Subcutaneous abdominal adipose tissue (tissue), 5 donors: ENCODE measurements around the gene HYAL3.
A peak's percentile ranks its signal among the peaks of the same experiment; 100 is the strongest.

ENCODE experiments used
- H3K27ac ChIP-seq: one replicate; pipeline ENCODE4 v1.7.0; 2013; ENCODE audit warnings: low read depth, mild to moderate bottlenecking, inconsistent platforms, low read length, moderate library complexity
- H3K27me3 ChIP-seq, 5 donors: one replicate each; pipeline ENCODE4 v1.7.0; 2013; ENCODE audit warnings: low read length in 5 of 5, inconsistent platforms in 1 of 5; ENCODE audit not compliant: control insufficient read depth in 5 of 5, insufficient read depth in 4 of 5
- H3K36me3 ChIP-seq, 5 donors: one replicate each; pipeline ENCODE4 v1.7.0; 2013; ENCODE audit warnings: low read length in 5 of 5; ENCODE audit not compliant: control insufficient read depth in 5 of 5, insufficient read depth in 5 of 5
- H3K4me1 ChIP-seq, 5 donors: one replicate each; pipeline ENCODE4 v1.7.0; 2013; ENCODE audit warnings: low read length in 5 of 5, mild to moderate bottlenecking in 3 of 5, moderate library complexity in 1 of 5; ENCODE audit not compliant: control insufficient read depth in 5 of 5, insufficient read depth in 5 of 5
- H3K4me3 ChIP-seq, 5 donors: one replicate each; pipeline ENCODE4 v1.7.0; 2013; ENCODE audit warnings: low read length in 5 of 5, low read depth in 1 of 5
- H3K9ac ChIP-seq, 5 donors: one replicate each; pipeline ENCODE4 v1.7.0; 2013; ENCODE audit warnings: low read length in 5 of 5, mild to moderate bottlenecking in 4 of 5, moderate library complexity in 3 of 5
- H3K9me3 ChIP-seq, 5 donors: one replicate each; pipeline ENCODE4 v1.7.0; 2013; ENCODE audit warnings: low read length in 5 of 5; ENCODE audit not compliant: control insufficient read depth in 5 of 5
- donor health status: healthy.
- donor health status: healthy.
- donor health status: healthy.
- donor health status: healthy.
- donor health status: healthy.

HYAL3 gene

DNA sequence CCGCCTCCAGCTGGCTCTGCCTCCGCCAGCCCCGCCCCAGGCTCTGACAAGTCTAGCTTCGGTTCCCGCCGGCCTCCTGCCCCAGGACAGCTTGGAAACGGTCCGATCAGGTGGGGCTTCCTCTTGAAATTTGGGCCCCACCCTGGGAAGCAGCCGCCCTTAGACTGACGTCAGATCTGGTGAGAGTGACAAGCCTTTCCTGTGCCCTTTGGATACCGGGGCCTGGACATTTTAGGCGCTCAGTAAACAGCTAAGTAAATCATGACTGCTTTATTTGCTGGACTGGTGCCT, 378 bp upstream of the HYAL3 start:
- peaks cover 0 to 7% (median 4%) of the 10 kb centered on the region in 5 donors for H3K36me3 ChIP-seq
- peaks cover 14 to 52% (median 41%) of the 10 kb centered on the region in 5 donors for H3K4me1 ChIP-seq
- H3K9me3 ChIP-seq = no peaks in the 10 kb centered on the region
- H3K9ac ChIP-seq = peak overlapping the region; percentile 73 to 93 (median 78)
- H3K4me3 ChIP-seq = peak overlapping the region; percentile 62 to 86 (median 72)
- no peaks in the 10 kb centered on the region for H3K27me3 ChIP-seq
- H3K27ac ChIP-seq = peak overlapping the region; percentile 94

DNA sequence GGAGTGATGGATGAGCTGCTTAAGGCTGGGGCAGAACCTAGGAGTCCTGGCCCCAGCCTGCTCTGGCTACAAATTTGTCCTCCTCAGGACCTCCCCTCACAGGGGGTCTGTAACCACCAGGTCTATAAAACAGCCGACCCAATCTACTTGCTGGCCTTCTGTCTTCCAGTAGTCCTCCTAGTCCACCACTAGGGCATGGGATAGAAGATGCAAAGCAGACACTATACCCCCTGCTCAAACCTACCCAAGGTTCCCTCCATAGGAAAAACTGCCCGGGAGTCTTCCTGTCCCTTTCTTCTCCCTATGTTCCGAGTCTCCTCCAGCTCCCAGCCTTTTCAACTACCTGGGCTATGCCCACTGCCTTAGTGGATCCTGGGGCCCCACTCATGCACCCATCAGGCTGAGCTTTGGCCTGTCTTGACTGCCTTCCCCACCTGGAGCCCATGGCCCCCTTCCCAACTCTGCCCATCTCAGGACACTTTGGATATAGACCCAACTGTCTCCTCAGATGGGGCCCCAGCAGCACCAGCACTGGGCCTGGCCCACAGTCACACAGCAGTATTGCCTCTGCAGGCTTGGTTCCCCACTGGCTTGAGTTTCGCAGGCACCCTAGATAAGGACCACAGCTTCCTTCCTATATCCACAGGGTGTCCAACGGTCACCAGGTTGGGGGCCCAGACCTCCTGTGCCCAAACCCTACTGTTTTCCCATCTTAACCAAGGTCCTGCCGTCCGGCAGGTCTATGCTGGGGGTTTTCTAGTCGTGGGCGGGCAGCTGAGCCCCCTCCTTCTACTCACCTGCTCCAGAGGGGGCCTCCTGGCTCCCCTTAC, 1.1 kb downstream of the HYAL3 start:
- H3K27ac ChIP-seq = peak overlapping the region; percentile 77
- no peaks in the 10 kb centered on the region for H3K9me3 ChIP-seq
- H3K9ac ChIP-seq = peak overlapping the region in 4 of 5 donors; percentile 66 to 87 (median 76)
- H3K27me3 ChIP-seq = no peaks in the 10 kb centered on the region
- peak overlapping the region; percentile 61 to 91 (median 88) for H3K4me3 ChIP-seq
- peaks cover 0 to 7% (median 4%) of the 10 kb centered on the region in 5 donors for H3K36me3 ChIP-seq
- H3K4me1 ChIP-seq = peaks cover 14 to 50% (median 42%) of the 10 kb centered on the region in 5 donors

DNA sequence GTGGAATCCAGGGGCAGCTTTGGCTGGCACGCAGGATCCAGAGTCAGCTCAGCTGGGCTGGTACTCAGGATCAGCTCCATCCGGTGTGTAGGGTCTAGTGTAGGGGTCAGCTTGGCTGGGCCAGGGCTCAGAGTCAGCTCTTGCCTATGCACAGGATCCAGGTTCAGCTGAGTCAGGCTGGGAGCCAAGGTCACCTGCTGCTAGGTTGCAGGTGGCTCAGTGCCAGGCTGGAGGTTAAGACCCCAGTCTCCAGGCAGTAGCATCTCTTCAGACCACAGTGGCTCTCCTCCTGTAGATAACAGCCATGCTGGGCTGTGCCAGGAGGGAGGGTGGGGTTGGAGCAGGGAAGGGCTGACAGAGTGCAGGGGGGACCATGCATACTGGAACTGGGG, 1.8 kb downstream of the HYAL3 start:
- H3K27me3 ChIP-seq = no peaks in the 10 kb centered on the region
- H3K27ac ChIP-seq = no peak overlapping the region
- H3K9ac ChIP-seq = no peak overlapping the region
- no peak overlapping the region for H3K4me3 ChIP-seq
- H3K36me3 ChIP-seq = peaks cover 0 to 7% (median 4%) of the 10 kb centered on the region in 5 donors
- H3K9me3 ChIP-seq = no peaks in the 10 kb centered on the region
- H3K4me1 ChIP-seq = peaks cover 14 to 50% (median 41%) of the 10 kb centered on the region in 5 donors

DNA sequence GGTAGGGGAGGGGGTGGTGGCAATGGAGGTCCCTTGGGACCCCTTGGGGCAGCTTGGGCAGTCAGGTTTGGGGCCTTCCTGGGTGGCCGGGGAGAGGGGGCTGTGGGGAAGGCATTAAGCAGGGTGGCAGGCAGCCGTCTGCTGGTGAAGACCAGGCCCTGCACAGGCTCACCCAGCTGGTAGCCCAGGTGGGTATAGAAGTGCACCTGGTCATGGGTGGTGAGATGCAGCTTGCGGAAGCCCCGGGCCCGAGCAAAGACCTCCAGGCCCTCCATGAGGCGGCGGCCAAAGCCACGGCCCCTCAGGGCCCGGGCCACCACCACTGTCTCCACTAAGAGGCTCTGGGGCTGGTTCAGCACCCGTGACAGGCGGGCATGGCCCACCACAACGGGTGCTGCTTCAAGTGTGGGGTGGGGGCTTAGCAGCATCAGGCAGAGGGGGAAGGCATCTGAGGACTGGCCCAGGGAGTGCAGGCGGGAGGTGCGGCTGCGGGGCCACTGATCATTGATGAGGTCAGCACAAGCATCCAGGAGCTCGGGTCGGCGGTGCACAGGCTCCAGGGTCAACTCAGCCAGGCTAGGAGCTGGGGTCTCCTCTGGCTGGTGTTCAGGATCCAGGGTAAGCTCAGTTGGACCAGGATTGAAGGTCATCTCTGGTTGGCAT, 2.4 kb downstream of the HYAL3 start:
- peaks cover 0 to 7% (median 4%) of the 10 kb centered on the region in 5 donors for H3K36me3 ChIP-seq
- H3K4me1 ChIP-seq = peaks cover 16 to 46% (median 40%) of the 10 kb centered on the region in 5 donors
- no peak overlapping the region for H3K4me3 ChIP-seq
- H3K27me3 ChIP-seq = no peaks in the 10 kb centered on the region
- H3K9ac ChIP-seq = no peak overlapping the region
- no peak overlapping the region for H3K27ac ChIP-seq
- H3K9me3 ChIP-seq = no peaks in the 10 kb centered on the region

DNA sequence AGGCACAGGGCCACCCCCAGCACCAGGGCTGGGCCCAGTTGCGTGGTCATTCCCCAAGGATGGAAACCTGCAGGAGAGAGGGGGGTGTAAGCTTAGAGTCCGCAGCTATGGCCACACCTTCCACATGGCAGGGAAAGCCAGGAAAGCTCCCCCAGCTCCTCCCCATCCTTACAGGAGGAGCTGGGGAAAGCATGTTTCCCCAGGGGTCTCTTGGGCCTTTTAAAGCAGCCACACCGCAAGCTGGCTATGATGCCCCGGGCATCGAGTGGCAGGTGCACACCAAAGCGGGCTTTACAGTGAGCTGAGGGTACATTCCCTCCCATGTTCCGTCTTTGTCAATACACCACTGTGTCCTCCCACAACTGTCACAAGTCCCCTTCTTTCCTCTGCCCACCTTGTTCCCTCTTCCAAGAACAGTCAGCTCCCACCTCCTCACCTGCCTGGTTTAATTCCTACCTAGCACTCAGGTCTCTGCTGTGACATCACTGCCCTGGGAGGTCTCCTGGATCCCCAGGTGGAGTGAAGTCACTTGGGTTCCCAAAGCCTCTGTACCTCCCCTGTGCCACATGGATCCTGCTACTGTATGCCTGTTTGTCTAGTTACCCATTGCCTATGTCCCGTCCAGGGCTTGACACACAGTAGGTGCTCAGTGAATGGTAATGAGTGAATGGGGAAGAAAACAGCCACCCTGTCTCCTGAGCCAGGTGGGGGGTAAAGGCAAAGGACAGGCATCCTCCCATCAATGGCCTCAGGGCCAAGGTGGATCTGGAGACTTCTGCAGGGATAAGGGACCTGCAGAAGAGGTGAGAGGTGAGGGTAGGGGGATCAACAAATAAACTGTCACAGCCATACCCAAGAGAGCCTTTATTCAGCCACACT, 3.4 kb downstream of the HYAL3 start:
- peaks cover 17 to 51% (median 46%) of the 10 kb centered on the region in 5 donors for H3K4me1 ChIP-seq
- no peak overlapping the region for H3K4me3 ChIP-seq
- peaks cover 0 to 7% (median 4%) of the 10 kb centered on the region in 5 donors for H3K36me3 ChIP-seq
- H3K9ac ChIP-seq = no peak overlapping the region
- H3K27me3 ChIP-seq = no peaks in the 10 kb centered on the region
- no peak overlapping the region for H3K27ac ChIP-seq
- no peaks in the 10 kb centered on the region for H3K9me3 ChIP-seq

DNA sequence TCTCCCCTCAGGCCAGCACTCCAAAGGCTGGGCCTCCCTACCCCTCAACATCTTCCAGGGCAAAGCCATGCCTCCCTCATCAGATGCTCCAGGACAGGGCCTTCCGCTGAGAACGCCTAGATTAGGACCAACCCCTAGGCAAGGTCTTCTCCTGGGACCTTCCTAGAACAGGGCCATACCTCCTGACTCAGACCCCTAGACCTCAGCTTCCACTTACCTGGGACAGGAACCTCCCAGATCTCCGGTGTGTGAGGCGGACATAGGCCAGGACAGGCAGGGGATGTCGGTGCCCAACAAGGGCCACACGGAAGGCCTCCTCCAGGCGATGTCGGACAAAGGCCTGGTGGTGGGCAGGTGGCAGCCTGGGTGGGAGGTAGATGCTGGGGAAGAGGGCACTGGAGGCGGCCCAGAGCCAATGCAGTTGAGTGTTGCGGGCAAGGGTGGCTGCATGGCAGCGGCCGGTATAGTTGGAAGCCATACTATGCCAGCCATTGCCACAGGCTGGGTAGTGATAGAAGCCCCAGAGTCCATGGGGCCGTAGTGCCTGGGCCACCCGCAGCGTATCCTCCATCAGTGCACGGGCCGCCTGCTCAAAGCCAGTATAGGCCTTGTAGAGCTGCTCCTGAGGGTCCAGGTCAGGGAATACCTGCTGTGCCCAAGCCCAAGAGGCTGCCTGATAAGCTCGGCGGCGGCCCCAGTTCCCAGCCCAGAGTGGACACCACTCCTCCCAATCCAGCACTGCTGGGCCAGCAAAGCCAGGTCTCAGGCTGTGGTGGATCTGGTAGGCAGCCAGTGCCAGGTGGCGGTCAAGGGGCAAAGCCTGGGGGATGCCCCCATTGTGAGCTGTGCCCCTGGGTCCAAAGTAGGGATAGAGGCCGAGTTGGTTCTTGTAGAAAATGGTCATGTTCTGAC, 4.5 kb downstream of the HYAL3 start:
- Histone ChIP-seq H3K4me3 (no peak overlapping the region), H3K27me3 (no peaks in the 10 kb centered on the region)

DNA sequence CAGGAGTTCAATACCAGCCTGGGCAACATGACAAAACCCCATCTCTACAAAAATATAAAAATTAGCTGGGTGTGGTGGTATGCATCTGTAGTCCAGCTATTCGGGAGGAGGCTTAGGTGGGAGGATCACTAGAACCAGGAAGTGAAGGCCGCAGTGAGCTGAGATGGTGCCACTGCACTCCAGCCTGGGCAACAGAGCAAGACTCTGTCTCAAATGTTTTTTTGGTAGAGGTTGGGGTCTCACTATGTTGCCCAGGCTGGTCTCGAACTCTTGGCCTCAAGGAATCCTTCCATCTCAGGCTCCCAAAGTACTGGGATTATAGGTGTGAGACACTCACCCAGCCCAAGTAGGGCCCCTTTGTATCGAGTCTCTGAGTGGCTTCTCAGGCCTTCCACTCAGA, 5.1 kb downstream of the HYAL3 start:
- no peak overlapping the region for H3K9ac ChIP-seq
- H3K36me3 ChIP-seq = peaks cover 0 to 22% (median 18%) of the 10 kb centered on the region in 5 donors
- H3K4me3 ChIP-seq = no peak overlapping the region
- no peaks in the 10 kb centered on the region for H3K9me3 ChIP-seq
- H3K4me1 ChIP-seq = peaks cover 6 to 43% (median 39%) of the 10 kb centered on the region in 5 donors
- H3K27me3 ChIP-seq = no peaks in the 10 kb centered on the region
- no peak overlapping the region for H3K27ac ChIP-seq

More for the DNA sequence above, 4.5 kb downstream of the HYAL3 start:
- Histone ChIP-seq H3K4me1 (peaks cover 9 to 46% (median 40%) of the 10 kb centered on the region in 5 donors), H3K36me3 (peaks cover 0 to 15% (median 12%) of the 10 kb centered on the region in 5 donors), H3K27ac (no peak overlapping the region), H3K9ac (no peak overlapping the region), H3K9me3 (no peaks in the 10 kb centered on the region)

DNA sequence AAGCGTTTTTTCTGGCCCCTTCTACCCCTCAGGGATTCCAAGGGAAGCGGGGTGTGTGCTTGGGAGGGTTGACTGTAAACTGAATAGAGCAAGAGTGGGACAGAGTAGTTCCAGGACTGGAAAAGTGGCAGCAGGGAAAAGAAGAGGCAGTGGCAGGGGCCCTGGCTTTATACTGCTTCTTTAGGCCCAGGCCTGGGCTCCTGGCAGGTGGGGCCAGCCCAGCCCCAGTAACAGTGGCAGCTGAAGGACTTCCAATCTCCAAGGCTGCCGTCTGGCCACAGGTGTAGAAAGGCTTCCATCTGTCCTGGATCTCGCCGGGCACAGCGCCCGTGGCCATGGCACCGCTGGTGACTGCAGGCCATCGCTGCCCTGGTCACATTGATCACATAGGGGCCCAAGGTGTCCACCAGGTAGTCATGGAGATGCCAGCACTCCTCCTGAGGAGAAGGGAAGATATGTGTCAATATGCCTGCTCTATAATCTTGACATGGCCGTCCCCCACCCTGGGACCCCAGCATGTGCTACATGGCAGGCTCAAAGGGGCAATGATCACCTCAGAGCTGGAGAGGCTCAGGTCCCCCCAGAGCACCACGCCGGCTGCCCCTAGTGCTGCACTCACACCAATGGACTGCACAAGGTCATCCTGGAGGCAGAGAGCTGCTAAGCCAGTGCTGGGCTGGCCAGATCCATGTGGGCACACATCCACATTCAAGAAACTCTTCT, 6.0 kb downstream of the HYAL3 start:
- H3K27me3 ChIP-seq = no peaks in the 10 kb centered on the region
- H3K9me3 ChIP-seq = no peaks in the 10 kb centered on the region
- peaks cover 0 to 30% (median 27%) of the 10 kb centered on the region in 5 donors for H3K36me3 ChIP-seq
- H3K4me3 ChIP-seq = peak overlapping the region; percentile 59 to 83 (median 80)
- peak overlapping the region; percentile 73 to 93 (median 78) for H3K9ac ChIP-seq
- H3K27ac ChIP-seq = peak overlapping the region; percentile 91
- H3K4me1 ChIP-seq = peaks cover 6 to 35% (median 30%) of the 10 kb centered on the region in 5 donors
